ENCODE data around the gene HK1. TPM values are rescaled to one million over a fixed set of nuclear protein-coding genes. Genes with fewer than 3 reads are reported as not detected.

The HK1 gene
- total and polyA plus RNA-seq, 2 of the 4 experiments (the other 2 are of a cell fraction): 53.7 to 90.5 TPM

GRCh38 chr10:69261184-69261583 is 17.1 kb upstream of the HK1 start:
- no peak overlapping the region for H2AFZ ChIP-seq (replicated peaks; ENCODE audit: low read length, poor library complexity)
- no CpG with 5 or more reads among the region's 8 CpGs for WGBS, 2 experiments (ENCODE audit: extremely low coverage in 2 of 2, insufficient read length in 1 of 2)
- no peak overlapping the region for H3K27ac ChIP-seq (ENCODE audit: insufficient read depth, low read length)
- no peak overlapping the region for H4K8ac ChIP-seq (ENCODE audit: low read depth in 2 of 2, low read length in 2 of 2)
- no TSS peak for BruUV-seq (replicated peaks)
- H3K18ac ChIP-seq (ENCODE audit: low read depth, low read length): no peak overlapping the region
- H3K23ac ChIP-seq (ENCODE audit: low read depth, low read length): no peak overlapping the region
- H3K9me3 ChIP-seq (ENCODE audit: control insufficient read depth, insufficient read depth, low read length): no peaks in the 10 kb centered on the region
- ATAC-seq (ENCODE audit: low read depth) (no peak), DNase-seq (no peak)
- no peak overlapping the region for H3K4me2 ChIP-seq (ENCODE audit: low read depth, low read length)
- ChIA-PET POLR2A (ENCODE audit: unreplicated experiment) (no interaction called here), CTCF (no interaction called here)
- H2BK5ac ChIP-seq (ENCODE audit: low read depth, low read length, poor library complexity, severe bottlenecking): no peak overlapping the region
- no peaks in the 10 kb centered on the region for H3K9me1 ChIP-seq (ENCODE audit: insufficient read depth, low read length)
- in situ Hi-C loops (cut with MboI; ENCODE audit: low sequenced_read_pairs): no loop called here
- H2AK9ac ChIP-seq (replicated peaks; ENCODE audit: low read depth, low read length, poor library complexity): no peak overlapping the region
- H2BK120ac ChIP-seq (ENCODE audit: low read depth, low read length): no peak overlapping the region
- H3K56ac ChIP-seq (ENCODE audit: extremely low read depth, insufficient read depth, low read length): no peak overlapping the region
- no peak overlapping the region for H3K14ac ChIP-seq (replicated peaks; ENCODE audit: low read depth, low read length)
- H3K9ac ChIP-seq (ENCODE audit: low read depth, low read length): no peak overlapping the region
- H2AK5ac ChIP-seq (ENCODE audit: low read depth, low read length): no peak overlapping the region
- no peak for TF ChIP-seq ELK1 (IDR thresholded peaks at IDR 0.05; ENCODE audit: borderline replicate concordance, low read depth, low read length)
- no peak for TF ChIP-seq BHLHE40 (IDR thresholded peaks at IDR 0.05; ENCODE audit: low read depth, low read length)
- no peak overlapping the region for H3K4me3 ChIP-seq (ENCODE audit: insufficient read depth, low read depth, low read length)
- no peaks in the 10 kb centered on the region for H3K4me1 ChIP-seq (ENCODE audit: control insufficient read depth, insufficient read depth, low read length)
- peaks cover 72% of the 10 kb centered on the region for H3K27me3 ChIP-seq (ENCODE audit: control insufficient read depth, insufficient read depth, low read length)
- H3K79me1 ChIP-seq (ENCODE audit: low read depth in 1 of 2, low read length in 2 of 2): no peaks in the 10 kb centered on the region
- dilution Hi-C loops (cut with HindIII; ENCODE audit: low sequenced_read_pairs, unreplicated experiment): no loop called here
- H2BK15ac ChIP-seq (ENCODE audit: low read depth, low read length): no peak overlapping the region
- no peak overlapping the region for H3K4ac ChIP-seq (ENCODE audit: low read depth, low read length)
- no peak overlapping the region for H4K5ac ChIP-seq (ENCODE audit: low read depth, low read length)
- H2BK20ac ChIP-seq (ENCODE audit: low read depth, low read length): no peak overlapping the region
- no peak overlapping the region for H4K91ac ChIP-seq (ENCODE audit: insufficient read depth, low read depth, low read length)
- no peaks in the 10 kb centered on the region for H3K36me3 ChIP-seq (ENCODE audit: control insufficient read depth, insufficient read depth, low read length)
- intact Hi-C loops (cut with micrococcal nuclease): no loop called here
- no peaks in the 10 kb centered on the region for H4K20me1 ChIP-seq (ENCODE audit: insufficient read depth, low read length)
